Activated CD8-positive, alpha-beta memory T cell treated with anti-CD3 and anti-CD28 coated beads, Interleukin-2, amount 50 U/mL, for 24 hours (primary cell): ENCODE results near the gene KLF15.

ENCODE experiments used
- DNase-seq: peaks from one replicate; pipeline ENCODE4 v3.0.0-alpha.2; 2020; ENCODE audit errors: extremely low read depth

Gene KLF15

DNA sequence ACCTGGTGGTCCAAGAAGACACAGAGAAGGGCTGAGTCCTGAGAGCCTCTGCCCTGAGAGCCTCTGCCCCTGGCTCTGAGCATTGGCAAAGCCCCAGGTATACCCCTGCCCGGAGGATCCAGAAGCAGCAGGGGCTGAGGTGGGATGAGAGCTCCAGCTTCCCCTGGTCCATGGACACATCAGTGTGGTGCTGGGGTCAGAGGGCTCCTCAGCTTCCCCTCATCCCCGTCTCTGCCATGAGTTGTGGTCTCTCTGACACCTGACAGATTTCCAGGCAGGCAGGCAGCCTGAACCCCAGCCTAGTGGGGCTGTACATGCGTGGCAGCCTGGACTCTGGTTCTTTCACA lies 3.5 kb upstream of the KLF15 start:
- DNase-seq = no peak

DNA sequence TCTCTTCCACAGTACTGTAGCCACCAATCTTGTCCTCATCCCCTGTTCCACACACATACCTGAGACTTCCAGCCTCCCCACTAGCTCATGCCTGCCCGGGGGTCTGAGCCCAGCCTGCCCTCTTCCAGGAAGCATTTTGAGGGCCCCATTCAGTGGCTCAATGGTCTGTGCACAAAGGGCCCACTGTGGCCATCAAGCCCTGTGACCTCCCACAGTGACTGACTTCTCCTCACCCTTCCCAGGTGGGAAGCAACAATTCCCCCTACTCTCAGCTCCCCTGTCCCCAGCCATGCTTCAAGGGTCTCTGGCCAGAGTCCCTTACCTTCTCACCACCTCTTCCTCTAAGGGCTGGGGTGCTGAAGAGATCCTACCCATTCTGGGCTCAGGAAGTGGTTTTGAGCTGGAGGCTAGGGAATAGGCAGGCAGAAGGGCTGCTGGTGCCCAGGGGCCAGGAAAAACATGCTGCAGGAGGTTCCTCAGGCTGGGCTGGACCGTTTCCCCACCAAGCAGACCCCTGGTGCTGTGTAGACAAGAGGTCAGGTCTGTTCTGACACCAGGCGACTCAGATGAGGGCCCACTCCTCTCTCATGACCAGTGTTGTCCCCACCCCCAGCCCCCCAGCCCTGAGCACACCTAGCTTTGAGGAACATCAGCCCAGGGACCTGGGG lies 3.0 kb upstream of the KLF15 start:
- no peak for DNase-seq

DNA sequence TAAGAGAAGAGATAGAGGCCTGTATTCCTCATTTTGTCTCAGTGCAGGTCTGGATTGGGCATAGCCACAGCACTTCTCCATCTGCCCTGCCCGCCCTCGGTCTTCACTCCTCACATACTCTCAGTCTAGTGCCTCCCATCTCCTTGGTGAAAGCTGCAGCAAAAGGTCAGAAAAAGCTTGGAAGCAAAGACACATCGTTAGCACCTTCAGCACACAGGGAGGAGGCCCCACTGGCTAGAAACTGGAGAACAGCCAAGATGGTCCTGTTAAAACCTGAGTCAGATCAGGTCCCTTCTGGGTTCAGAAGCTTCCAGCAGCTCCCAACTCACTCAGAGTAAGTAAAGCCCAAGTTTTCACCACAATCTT lies 1.6 kb upstream of the KLF15 start:
- no peak for DNase-seq

DNA sequence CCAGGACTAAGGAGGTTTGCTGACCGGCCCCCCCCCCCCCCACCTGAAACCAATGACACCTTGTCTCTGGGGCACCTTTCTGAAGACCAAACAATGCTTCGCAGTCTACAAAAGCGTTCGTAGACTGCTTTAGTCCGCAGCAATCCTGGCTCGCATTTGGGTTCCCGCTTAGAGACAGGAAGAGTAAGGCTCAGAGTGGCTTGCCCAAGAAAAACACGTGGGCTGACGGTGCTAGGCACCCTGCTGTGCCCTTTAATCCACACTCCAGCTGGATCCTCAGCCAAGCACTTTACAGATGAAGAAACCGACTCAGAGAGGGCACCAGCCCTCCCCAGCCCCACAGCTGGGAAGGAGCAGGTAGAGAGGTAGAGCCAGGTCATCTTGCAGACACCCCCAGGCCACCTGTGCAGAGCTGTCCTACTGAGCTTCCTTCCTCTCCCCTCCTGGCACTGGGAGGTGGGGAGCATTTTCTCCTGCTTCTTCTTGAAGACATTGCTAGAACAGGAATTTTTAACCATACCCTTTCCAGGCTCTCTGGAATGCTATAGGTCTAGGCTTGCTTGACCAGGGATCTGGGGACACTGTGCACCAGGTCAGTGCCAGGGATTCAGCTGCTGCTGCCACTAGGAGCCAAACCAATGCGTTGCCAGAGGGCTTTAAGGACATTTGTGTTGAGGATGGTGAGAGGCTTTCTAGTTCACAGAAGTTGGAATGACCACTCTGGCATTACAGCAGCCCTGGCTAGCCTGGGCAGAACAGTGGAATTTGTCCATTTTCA lies 1.0 kb upstream of the KLF15 start:
- no peak for DNase-seq

DNA sequence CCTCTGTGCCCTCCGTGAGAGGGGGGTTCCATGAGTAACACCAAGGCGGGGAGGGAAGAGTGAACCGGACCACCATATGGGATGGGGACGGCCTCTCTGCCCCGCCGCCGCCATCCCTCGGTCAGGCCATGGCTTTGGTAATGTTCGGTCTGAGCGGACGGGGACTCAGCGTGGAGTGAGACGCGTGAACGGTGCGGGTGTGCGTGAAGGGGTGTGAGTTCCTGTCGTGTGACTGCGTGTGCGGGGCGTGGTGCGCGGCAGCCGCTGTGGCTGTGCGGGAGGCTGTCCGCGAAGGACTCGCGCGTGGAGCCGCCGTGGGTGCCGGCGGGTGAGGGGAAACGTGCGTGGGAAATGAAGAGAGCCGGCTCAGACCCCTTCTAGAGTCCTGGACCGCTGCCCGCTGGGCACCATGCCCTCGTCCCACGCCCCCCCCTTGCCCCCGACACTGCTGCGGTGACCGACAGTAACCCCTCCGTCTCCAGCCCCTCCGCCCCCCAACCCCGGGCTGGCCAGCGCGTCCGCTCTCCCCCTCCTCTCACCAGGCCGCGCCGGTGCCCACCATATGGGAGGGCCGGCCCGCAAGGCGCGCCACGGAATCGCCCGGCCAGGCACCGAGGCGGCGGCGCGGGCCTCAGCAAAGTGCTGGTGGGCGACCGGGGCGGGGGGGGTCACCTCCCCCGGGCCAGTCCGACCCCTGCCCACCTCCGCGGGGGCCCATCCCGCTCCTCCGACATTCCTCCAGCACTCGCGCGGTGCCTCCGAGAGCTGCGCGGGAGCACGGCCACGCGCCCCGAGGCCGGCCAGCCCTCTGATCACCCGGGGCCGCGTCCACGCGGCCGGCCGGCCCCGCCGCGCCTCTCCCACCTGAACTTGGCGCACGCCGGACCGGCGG lies 589 bp downstream of the KLF15 start:
- DNase-seq = no peak

DNA sequence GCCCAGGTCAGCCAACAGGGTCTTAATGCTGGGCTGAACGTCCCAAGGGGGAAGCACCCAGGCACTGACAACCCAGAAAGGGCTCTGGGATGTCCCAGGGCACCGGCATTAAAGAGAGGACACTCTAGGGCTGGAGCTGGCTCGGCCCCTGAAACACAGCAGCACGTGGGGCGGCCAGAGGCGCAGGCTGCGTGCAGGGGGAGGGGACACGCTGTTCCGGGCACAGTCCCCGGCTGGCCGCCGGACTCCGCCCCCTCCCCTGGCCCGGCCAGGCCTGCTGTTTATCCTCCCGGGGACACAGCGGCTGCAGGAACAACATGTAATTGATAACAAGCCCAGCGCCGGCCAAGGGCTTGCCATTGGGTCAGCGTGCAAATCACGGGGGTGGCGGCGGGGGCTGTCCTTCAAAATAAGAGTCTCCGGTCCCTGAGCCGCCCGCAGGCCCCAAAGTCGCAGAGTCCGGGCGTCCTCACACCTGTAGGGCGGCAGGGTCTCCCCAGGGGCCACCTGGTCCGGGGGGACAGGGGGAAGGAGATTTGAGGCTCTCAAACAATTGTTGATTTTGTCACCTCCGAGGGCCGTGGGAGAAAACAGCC lies 1.3 kb downstream of the KLF15 start:
- DNase-seq = no peak

DNA sequence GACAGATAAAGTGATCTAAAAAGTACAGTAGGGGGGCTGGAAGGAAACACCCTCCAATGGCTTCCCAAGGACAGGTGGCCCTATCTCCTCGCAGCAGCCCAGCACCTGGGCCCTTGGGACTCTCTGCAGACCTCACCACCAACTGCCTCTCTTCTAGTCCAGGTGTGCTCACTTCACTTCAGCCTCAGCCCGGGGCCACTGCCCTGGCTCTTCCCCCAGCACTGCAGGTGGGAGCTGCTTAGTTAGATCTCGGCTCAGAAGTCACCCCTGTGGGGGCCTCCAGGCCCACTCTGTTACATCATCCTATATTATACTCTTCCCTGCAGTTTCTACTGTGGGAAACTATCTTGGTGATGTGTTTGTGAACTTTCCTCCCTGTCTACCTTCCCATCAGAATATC lies 2.0 kb downstream of the KLF15 start:
- no peak for DNase-seq

DNA sequence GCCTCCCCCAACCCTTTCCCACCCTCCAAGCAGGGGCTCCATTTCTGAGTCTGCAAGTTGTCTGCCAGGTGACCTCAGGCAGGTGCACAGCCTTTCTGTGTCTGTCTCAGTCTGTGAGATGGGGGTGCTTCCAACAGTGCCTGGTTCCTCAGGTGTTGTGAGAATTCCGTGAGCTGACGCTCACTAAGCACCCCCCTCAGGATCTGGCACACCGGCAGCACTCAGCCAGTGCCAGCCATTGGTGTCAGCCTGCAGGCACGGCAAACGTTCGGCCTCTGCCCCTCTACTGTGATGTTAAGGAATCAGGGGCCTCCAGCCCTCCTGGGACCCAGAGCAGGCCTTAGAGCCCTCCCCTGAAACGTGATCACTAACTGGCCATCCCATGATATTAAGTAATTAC lies 2.4 kb downstream of the KLF15 start:
- DNase-seq = no peak

DNA sequence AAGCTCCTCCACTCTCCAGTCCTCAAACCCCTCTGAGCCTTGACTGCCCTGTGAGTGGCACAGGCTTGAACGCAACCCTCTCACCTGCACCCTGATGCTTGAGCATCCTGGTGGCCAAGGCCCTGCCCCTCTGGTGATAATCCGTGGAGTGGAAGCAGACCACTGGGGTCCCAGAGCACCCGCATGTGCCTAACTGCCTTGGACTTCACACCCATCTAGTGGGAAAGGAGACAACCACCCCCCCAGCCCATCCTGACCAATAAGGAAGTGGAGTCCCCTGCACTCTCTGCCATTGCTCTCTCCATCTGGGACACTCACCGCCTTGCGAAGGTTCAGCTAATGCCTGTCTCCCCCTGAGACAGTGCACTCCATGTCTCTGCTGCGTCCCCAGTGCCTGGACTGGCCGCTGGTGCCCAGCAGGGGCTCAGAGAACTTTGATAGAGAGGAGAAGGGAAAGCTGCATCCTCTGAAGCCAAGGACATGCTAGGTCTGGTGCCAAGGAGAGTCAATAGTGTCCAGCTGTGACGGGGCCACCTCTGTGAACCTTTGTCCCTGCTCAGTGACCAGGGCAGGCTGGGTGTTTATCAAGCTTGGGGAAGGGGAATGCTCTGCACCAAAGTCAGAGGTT lies 3.4 kb downstream of the KLF15 start:
- no peak for DNase-seq

DNA sequence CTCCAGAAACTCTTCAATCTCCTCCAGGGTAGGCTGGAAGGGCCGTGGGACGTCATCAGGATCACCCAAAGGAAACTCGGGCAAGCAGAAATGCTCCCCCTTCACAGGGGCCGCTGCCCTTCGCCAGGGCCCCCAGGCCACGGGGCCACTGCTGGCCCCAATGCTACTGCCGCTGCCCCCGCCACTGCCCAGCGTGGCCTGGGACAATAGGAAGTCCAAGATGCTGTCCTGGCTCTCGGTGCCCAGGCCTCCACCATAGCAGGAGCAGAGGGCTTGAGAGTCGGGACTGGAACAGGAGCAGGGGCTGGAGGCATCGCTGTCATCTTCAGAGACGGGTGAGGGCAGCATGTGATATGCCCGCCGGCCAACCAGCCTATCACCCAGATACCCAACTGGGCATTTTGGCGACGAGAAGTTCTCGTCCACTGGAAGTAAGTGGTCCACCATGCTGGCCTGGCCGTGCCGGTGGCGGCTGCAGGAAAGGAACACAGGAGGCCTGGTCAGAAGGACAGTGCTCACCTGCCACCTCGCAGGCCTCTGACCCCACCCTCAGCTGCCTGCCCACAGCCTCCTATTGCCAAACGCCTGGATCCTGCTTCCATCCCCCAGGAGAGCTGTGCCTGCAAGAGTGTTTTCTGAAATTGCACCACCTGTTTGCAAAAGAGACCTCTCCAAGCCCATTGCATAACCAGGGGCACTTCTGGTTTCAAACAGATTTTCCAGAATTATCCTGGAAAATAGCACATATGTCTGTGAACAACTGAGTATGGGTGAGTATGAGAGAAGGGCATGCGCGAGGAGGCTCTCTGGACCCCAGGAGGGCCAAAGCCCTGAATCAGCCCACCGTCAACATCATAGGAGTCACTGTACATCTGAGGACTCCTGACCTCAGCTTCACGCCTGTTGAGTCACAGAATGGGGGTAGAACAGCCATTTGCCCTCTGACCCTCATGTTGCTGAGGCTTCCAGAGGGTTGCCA lies 4.4 kb downstream of the KLF15 start:
- DNase-seq = no peak

DNA sequence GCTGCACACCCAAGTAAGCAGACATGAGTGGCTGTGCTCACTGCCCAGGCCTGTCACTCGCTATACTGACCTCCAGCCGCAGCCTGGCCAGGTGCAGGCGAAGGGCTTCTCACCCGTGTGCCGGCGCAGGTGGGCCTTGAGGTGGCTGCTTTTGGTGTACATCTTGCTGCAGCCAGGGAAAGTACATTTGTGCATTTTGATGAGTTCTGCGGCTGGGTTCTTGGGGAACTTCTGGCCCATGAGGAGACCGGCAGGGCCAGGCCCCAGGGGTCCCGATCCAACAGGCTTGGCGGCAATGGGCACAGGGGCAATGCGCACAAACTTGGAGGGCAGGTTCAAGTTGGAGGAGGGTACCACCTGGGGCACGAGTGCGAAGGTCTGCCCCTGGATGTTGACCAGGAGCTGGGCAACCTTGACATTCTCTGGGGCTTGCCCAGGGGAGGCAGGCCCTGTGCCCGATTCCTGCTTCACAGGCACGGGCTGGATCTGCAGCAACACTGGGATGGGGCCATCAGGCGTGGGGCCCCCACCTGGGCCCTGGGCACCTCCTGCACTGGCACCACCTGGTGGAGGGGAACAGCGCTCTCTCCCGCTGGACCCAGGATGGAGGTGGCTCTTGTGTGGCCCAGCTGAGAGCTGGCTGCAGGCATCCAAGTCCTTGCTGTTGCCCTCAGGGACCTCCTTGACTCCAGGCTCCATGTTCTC lies 5.3 kb downstream of the KLF15 start:
- no peak for DNase-seq

DNA sequence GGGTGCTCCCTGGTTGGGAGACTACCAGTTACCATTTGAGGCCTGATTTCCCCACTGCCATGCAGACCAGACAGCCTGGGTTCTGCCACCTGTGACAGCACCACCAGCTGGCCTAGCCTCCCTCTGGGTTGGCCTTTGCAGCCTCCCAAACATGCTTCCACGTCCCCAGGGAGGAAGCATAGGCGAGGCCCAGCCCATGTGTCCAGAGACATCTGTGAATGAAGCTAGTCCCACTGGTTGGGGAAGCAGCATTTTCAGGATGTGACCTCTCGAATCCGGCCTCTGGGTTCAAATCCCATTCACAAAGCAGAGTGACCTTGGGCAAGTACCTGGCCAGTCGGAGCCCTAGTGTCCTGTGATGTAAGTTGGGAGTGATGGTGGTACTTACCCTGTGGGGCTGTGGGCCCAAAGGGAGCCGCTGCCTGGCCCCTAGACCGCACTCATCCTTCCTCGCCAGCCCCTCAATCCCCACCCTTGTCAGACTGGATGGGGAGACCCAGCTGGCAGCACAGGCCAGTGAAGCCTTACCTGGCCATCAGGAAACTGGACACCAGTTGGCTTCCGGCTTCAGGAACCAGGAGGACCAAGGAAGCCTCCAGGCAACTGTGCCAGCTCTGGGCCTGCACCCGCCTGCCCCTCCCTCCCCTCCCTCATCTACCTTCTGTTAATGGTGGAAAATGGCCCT lies 6.0 kb downstream of the KLF15 start:
- DNase-seq = no peak

DNA sequence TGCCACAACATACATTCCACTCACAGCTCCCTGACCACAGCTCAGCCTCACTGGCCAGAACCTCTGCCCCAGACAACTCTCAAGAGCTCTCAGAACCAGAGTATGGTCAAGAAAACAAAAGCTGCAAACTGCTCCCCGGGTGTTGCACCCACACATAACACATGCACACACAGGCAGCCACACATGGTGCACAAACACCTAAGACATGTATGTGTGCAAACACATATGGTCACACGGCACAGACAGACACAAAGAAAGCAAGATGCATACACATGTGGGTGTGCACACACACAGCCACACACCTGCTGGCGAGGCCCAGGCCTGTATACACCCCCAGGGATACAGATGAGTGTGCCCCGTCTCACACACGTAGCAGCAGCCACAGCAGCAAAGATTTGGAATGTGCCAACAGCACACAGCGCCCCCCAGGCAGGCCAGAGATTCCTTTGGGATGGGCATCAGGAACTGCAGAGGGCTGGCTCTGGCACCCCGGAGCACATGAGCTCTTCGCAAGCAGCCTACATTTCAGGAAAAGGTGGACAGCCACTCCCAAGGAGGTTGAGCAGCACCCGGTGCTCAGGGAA lies 6.6 kb downstream of the KLF15 start:
- no peak for DNase-seq

DNA sequence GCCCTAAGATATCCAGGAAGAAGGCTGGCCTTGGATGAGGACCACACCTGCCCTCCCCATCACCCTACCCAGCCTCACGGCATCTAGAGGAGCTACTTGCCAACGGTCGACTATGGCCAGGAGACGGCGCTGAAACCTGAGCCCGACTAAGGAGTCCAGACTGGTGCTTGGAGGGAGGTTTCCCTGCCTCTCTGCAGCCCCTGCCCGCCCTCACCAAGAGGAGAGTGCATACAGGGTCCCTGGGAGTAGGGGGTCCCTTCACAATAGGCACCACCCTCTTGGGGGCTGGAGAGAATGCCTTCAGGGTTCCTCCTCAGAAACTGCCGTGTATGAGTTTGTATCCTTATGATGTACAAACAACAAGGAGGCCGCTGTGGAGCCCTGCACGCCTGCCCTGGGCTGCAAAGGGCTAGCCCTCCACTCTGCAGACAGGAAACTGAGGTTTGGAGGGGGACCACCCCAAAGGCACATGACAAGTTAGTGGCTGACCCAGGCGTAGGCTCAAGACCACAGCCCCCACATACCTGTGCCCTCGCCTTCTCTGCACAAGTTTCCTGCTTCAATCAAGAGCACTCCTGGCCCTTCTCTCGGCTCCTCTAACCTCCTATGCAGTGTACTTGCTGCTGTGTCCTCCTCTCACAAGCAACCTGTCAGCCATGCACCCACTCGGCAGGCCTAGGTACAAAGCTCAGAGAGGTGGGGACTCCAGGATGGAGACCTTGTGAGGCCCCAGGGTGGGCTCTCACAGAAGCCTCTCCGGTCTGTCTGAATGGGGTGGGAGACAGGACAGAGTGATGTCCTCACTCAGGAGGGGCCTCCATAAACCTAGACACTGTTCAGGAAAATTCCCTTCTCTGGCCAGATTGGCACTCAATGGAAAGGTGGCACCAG lies 7.4 kb downstream of the KLF15 start:
- DNase-seq = no peak

DNA sequence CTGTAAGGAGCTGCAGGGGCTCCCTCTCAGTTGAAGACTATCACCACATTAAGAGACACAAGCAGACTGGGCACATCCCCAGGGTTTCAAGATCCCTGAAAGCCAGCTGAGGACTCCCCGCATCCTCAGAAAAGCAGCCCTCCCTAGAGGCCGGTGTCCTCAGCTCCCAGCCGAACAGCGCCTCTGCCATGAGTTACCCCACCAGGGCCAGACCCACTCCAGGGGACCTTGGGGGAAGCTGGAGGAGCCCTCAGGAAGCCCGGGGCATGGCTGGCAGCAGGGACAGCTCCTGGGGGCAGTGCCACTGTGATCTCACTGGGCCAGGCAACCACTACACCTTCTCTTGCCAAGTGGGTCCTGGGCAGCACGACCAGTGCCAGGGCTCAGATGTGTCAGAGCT lies 8.1 kb downstream of the KLF15 start:
- no peak for DNase-seq

DNA sequence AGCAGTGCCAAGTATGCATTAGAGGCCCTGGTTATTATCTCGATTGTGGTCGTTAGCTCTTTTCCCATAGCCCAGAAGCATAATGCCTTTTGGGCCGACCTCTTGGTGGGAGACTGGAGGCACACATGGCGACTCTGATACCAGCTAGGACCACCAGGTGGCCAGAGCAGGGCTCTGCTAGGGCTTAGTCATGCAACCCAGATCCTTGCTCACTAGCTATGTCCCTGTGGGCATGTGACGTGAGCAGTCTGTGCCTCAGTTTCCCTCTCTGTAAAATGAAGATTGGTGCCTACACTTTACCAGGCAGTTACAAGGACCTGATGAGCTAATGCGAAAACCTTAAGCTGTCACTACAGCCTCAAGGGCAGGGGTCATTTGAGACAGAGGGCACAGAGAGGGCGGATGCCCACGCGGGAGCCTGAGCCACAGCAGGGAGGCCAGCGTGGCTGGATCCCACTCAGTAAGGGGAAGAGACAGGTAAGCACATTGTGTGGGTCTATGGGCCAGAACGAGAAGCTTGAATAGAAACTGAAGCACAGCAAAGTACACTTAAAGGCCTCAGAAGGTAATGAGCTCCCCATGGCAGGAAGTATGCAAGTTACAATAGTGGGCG lies 8.8 kb downstream of the KLF15 start:
- DNase-seq = no peak

DNA sequence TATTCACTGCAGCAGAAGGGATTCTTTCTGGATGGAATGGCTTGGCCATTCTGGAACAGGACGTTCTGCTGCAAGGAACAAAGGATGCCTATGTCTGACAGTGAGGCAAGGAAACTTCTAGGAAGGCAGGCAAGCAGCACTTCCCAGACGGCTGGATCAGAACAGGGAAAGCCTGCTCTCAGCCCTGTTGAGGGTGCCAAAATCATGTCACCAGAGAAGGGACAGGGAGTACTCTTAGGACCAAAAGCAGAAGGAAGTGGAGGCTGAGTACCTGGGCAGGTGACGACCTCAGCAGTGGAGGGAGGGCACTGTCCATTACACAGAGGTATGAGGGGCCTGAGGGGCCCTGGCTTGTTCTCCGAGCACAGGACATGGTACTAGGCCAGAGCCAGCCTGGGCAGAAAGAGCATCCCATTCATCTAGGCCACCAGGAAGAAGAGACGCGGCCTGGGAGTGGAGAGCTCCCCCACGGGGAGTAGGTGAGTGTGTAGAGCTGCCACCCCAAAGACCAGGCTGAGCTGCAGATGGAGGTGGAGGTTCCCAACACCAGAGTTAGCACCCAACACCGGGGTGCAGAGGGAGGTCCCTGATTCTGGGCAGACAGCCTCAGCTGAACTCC lies 9.6 kb downstream of the KLF15 start:
- no peak for DNase-seq
